ENCODE data around the gene OR56A4.

DNA sequence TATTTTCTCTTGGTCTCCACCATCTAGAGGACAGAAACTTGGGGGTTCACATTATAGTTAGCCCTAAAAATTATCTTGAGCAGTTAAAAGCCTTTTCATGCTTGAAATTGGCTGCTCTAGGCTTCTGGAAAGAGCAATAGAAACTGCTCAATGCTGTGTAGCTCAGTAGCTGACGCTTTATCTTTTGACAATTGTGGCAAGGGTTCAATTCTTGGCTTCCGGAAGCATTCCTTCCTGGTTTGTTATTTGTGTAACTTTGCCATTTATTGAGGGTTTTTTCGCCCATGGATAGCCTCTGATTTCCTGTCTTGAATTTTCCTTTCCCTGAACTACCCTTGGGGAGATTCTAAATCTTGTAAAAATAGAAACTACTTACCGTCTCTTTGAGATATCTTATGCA is 34.1 kb upstream of the OR56A4 start:
- TF ChIP-seq, protein P1, sequence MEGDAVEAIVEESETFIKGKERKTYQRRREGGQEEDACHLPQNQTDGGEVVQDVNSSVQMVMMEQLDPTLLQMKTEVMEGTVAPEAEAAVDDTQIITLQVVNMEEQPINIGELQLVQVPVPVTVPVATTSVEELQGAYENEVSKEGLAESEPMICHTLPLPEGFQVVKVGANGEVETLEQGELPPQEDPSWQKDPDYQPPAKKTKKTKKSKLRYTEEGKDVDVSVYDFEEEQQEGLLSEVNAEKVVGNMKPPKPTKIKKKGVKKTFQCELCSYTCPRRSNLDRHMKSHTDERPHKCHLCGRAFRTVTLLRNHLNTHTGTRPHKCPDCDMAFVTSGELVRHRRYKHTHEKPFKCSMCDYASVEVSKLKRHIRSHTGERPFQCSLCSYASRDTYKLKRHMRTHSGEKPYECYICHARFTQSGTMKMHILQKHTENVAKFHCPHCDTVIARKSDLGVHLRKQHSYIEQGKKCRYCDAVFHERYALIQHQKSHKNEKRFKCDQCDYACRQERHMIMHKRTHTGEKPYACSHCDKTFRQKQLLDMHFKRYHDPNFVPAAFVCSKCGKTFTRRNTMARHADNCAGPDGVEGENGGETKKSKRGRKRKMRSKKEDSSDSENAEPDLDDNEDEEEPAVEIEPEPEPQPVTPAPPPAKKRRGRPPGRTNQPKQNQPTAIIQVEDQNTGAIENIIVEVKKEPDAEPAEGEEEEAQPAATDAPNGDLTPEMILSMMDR (IDR thresholded peaks at IDR 0.05) = no peak
- TF ChIP-seq POLR2A (IDR thresholded peaks at IDR 0.05) (no peak), EP300 (IDR thresholded peaks at IDR 0.05) (no peak)
